SK-N-MC (cell line): ENCODE data around the gene RPL34.

Experiments used
- EZH2 ChIP-seq: fragments of 200-600 bp; sonication (generic); IDR thresholded peaks from one replicate; pipeline ENCODE4 v1.6.1; 2017; ENCODE audit warnings: antibody characterized with exemption
- POLR2AphosphoS5 ChIP-seq: IDR thresholded peaks from 2 replicates; pipeline ENCODE4 v1.6.1; 2012; ENCODE audit warnings: mild to moderate bottlenecking, low read depth, low read length, borderline replicate concordance

DNA sequence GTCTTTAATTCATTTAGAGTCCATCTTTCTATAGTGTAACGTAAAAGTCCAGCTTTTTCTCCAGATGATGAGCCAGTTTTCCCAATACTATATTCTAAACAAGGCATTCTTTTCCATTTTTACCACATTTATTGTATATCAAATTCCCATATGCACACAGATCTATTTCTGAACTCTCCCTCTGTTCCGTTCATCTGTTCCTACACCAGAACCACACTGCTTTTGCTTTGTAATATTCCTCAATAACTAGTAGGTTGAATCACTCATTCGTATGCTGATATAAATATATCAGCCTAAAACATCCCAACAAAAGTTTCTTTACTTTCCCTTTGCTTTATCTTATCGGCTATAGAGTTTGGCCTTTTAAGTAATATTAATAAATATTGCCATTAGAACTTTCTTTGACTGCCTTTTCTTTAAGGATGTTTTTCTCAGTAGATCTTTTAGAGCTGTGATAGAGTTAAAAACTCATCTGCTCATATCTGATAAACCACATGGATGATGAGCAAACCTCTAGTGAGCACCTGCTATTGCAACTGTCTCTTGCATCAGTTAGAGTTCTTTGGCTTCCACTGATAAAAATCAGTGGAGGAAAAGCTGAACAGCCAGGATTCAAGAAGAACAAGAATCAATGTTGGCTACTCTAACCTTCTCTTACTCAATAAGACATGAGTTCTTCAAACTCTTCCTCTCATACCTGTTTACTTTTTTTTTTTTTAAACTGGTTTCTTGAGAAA lies 13.1 kb upstream of the RPL34 start:
- TF ChIP-seq EZH2 (no peak), POLR2AphosphoS5 (no peak)
